ENCODE measurements around the gene WBP1L.
"Not testable (repeated sequence)": the region's sequence is repeated elsewhere in the genome, so short reads cannot be mapped to it uniquely, and the experiment has no call there.

Gene WBP1L

DNA sequence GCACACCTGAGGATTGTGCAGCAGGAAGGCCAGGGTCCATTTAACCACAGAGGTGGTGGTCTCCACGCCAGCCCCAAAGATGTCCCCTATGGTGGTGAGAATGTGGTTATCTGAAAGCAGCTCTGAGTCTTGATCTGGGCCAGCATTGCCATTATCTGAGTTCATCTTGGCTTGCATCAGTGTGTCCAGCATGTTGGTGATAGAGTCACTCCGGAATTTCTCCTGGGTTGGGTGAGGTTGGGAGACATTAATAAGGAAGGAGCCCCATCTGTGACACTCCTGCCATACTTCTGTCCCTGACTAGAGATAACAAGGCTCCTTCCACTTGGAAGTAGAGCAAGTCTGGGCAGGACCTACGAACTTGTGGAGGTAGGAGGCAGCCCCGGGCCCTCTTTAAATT lies 89.2 kb downstream of the WBP1L start:
- in situ Hi-C loops (cut with HindIII; ENCODE audit: low sequenced_read_pairs), result no loop called here

DNA sequence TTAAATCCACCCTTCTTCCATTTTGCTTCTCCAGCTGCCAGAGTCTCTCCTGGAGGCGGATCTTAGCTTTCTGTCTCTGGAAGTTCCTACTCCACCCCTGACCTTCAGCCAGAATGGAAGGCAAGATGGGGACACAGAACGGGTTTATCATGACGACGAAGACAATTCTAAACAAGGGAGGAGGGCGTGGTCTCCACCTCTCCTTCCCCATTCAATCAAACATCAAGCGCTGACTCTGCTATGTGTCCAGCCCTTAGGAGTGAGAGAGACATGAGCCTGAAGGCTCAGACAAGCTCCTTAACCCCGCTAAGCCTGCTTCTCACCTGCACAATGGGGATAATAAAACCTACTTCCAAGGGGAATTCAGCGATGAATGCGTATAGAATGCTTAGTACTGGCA lies 90.4 kb downstream of the WBP1L start:
- in situ Hi-C loops (cut with HindIII; ENCODE audit: low sequenced_read_pairs), result no loop called here

DNA sequence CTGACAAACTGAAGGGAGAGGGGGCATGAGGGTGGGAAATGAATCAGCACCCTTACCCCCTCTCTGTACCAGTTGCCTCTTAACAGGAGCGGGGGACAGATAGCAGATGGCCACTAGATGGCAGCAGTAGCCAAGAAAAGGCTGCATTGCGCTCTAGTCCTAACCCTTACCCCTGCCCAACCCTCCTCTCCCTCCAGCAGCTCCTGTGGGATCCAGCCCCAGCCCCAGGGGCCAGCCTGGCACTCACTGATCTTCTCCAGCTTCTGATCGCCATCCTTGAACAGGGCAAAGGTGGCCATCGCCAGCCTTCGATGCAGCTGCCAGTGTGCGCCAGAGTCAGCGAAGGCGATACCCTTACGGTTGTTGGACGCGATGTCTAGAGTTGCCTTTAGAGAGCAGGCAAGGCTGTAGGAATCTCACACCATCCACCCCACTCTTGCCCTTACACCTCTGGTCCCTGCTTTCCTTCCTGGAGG lies 91.3 kb downstream of the WBP1L start:
- in situ Hi-C loops (cut with HindIII; ENCODE audit: low sequenced_read_pairs), result no loop called here

DNA sequence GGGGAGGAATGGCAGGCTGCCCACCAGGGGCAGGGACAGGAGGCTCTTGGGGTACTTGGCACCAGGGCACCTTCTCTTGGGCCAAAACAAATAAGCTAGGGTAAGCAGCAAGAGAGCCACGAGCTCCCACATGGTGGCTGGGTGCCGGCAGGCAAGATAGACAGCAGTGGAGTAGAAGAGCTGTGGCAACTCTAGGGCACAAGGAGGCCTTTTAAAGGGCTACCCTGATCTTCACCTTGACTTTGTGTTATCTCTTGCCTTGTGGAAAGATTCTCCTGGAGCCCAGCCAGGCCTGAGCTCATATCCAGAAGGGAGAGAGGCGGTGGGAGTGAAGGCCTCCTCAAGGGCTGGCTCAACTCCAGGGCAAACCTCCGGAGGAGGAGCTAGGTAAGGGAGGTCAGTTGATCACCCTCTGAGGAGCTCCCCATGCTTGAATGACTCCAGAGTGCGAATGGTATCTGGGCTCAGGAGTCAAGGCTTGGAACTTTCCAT lies 93.5 kb downstream of the WBP1L start, which contains the start of gene CYP17A1:
Gene CYP17A1, minus strand, starts transcription at position 184 of the 492 bp plus-strand sequence. Its CDS starts 52 bp downstream, at position 132.
- in situ Hi-C loops (cut with HindIII; ENCODE audit: low sequenced_read_pairs), result no loop called here

DNA sequence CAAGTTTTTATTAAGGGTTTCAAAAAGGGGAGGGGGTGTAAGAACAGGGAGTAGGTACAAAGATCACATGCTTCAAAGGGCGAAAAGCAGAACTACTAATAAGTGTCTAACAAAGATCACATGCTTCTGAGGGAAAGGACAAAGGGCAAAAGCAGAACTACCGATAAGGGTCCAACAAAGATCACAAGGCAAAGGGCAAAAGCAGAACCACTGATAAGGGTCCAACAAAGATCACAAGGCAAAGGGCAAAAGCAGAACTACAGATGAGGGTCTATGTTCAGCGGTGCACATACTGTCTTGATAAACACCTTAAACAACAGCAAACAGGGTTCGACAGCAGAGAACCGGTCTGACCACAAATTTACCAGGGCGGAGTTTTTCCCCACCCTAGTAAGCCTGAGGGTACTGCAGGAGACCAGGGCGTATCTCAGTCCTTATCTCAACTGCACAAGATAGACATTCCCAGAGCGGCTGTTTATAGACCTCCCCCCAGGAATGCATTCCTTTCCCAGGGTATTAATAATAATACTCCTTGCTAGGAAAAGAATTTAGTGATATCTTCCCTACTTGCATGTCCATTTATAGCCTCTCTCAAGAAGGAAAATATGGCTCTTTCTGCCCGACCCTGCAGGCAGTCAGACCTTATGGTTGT lies 94.7 kb downstream of the WBP1L start:
- in situ Hi-C loops (cut with HindIII; ENCODE audit: low sequenced_read_pairs), result not testable (repeated sequence)

DNA sequence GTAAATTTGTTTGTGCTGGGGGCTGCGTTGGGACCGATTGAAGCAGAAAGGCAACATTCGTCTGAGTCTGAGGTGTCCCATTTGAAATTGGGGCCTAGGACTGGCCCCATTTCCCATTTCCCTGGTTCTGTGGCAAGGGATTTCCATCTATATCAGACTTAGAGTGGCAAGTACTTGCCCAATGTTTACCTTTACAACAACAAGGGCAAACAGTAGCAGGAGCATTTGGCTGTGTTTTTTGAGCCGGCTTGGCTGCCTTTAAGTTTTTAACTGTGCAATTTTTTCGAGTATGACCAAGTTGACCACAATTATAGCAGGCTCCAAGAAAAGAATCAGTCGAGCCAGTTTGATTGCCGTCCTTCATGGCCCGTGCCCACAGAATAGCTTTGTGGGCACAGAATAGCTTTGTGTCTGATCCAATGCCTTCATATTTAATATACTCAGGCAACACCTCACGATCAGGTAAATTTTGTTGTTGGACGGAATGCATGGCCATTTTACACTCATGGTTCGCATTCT lies 98.1 kb downstream of the WBP1L start:
- in situ Hi-C loops (cut with HindIII; ENCODE audit: low sequenced_read_pairs), result no loop called here

DNA sequence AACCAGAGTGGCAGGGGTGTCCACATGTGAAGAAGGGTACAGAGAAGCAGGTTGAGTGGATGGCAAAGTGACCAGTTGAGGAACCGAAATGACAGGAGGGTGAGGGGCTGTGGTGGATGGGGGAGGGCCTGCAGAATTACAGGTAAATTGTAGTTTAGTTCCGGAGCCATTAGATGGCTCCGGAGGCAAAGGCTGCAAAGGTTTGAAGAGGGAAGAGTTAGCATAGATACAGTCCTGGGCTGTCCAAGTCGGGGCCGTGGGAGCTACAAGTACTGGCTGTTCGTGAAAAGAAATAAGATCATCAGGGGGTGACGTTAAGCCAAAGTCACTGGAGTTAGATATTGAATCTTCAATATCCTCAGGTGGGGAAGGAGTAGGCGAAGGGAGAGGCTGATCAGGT lies 99.4 kb downstream of the WBP1L start:
- in situ Hi-C loops (cut with HindIII; ENCODE audit: low sequenced_read_pairs), result not testable (repeated sequence)

DNA sequence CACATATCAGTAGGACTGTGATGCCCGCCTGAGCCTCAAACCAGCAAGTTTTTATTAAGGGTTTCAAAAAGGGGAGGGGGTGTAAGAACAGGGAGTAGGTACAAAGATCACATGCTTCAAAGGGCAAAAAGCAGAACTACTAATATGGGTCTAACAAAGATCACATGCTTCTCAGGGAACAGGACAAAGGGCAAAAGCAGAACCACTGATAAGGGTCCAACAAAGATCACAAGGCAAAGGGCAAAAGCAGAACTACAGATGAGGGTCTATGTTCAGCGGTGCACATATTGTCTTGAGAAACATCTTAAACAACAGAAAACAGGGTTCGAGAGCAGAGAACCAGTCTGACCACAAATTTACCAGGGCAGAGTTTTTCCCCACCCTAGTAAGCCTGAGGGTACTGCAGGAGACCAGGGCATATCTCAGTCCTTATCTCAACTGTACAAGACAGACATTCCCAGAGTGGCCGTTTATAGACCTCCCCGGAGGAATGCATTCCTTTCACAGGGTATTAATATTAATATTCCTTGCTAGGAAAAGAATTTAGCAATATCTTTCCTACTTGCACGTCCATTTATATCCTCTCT lies 100.5 kb downstream of the WBP1L start:
- in situ Hi-C loops (cut with HindIII; ENCODE audit: low sequenced_read_pairs), result not testable (repeated sequence)

DNA sequence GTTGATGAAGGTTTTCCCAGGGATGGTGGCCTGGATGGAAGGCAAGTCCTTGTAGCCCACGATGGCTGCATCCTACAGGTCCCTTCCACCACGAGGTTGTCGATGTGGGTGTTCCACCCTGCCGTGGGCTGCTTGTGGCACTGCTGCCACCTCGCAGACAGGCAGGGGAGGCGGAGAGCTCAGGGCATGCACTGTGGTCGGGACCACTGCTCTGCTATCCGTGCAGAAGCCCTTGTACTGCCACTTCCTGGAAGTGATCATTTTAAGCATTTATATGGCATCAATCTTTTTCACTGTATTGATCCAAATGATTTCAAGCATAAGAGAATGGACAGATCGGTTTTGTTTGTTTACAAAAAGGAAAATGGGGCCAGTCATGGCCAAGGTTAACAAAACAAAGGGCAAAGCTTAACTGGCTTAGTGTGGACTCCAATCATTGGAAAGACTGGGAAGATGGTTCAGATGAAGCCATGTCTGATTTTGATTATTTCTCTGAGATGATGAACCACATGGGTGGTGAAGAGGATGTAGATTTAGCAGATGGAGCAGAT lies 101.7 kb downstream of the WBP1L start:
- in situ Hi-C loops (cut with HindIII; ENCODE audit: low sequenced_read_pairs), result no loop called here

DNA sequence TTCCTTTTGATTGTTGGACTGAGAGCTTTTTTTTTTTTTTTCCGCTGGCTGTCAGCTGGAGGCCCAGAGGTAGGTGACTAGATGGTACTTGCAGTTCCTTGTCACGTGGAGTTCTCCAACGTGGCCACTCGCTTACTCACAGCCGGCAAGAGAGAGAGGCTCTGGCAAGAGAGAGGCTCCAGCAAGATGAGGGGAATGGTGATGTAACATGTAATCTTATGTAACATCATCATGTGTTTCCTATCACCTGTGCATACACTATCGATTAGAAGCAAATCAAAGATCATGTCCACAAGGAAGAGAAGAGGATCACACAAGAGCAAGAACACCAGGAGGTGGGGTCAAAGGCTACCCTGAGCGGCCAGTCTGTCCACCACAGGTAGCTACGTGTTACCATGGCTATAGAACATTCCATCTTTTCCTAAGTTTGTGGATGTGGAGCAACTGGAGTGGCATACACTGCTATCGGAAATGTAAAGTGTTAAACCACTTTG lies 106.3 kb downstream of the WBP1L start:
- in situ Hi-C loops (cut with HindIII; ENCODE audit: low sequenced_read_pairs), result no loop called here

DNA sequence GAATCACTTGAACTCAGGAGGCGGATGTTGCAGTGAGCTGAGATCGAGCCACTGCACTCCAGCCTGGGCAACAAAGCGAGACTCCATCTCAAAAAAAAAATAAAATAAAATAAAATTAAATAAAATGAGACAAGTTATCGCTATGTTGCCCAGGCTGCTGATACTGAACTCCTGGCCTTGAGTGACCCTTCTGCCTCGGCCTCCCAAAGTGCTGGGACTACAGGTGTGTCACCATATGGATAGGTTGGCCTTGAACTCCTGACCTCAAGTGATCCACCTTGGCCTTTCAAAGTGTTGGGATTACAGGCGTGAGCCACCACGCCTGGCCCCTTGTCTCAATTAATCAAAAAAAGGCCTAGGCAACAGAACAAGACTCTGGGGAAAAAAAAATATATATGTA lies 109.5 kb downstream of the WBP1L start:
- in situ Hi-C loops (cut with HindIII; ENCODE audit: low sequenced_read_pairs), result not testable (repeated sequence)

DNA sequence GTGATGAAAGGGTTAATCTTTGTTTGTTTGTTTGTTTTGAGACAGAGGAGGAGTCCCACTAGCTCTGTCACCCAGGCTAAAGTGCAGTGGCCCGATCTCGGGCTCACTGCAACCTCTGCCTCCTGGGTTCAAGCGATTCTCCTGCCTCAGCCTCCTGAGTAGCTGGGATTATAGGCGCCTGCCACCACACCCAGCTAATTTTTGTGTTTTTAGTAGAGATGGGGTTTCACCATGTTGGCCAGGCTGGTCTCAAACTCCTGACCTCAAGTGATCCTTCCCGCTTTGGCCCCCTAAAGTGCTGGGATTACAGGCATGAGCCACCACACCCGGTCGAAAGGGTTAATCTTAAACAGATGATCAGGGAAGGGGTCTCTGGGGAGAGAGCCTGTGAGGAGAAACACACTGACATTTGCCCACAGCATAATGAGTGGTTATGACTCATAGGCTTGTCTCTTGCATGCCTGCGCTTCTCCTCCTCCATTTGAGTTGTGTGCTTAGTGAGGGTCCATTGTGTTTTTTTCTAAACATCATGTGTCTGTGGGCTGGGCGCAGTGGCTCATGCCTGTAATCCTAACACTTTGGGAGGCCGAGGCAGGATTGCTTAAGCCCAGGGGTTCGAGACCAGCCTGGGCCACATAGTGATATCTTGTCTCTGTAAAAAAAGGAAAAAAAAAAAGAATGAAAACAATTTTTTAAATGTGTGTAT lies 112.1 kb downstream of the WBP1L start:
- in situ Hi-C loops (cut with HindIII; ENCODE audit: low sequenced_read_pairs), result not testable (repeated sequence)

DNA sequence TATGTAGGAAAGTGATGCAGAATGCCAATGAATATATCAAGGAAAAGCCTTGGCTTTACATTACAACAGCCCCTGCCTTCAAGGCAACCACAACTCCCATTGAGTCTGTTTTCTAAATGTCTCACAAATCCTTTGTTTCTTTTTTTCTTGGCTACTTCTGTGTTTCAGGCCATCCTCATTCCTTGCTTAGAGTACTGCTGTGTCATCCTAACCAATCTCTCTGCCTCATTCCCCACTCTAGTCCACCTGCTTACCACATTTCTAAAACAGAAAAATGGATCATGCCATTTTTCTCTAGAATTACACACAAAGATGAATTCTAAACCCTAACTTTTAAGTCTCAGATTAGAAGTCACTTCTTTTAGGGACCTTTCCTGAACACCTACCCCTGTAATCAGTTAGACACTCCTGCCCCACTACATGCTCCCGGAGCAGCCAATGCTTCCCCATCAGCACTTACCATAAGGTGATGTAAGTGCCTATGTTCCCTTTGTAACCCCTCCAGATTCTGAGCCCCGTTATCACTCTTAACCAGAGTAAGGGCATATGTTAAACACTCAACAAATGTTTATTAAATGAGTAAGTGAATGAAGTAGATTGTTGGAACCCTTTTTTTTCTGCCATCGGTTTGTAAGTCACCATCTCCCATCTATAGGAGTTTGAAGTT lies 113.1 kb downstream of the WBP1L start:
- in situ Hi-C loops (cut with HindIII; ENCODE audit: low sequenced_read_pairs), result no loop called here

DNA sequence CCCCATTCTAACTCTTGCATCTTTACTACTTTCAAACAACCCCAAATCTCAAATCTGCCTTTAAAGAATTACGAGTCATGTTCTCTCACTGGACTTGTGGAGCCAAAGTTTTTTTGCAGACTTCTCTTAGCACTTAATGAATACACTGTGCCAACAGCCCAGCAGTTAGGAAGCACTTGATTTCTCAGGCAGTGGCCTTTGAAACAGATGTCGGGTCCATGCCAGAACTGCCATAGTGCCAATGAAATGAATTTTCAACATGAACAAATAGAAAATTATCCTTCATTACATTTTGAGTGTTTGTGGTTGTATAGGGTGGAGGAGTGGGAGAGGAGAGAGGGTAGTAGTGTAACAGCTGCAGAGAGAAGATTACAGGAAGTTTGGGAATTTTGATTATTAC lies 116.2 kb downstream of the WBP1L start:
- in situ Hi-C loops (cut with HindIII; ENCODE audit: low sequenced_read_pairs), result no loop called here

DNA sequence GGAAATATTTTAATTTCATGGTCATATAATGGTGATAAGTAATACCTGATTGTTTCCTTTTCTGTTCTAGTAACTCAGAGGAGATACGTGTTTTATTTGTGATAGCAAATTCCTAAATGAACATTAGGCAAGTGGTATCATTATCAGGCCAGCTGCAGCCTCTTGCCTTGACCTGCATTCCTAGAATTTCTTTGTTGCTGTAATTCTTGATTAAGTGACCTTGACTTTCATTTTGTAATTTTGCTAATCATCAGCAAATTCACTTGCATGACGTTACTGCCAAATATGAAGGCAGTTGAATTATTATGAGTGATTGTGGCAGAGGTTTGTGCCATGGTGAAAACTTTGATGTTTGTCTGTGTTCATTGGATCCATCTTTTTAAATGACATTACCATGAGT lies 119.9 kb downstream of the WBP1L start:
- in situ Hi-C loops (cut with HindIII; ENCODE audit: low sequenced_read_pairs), result no loop called here

DNA sequence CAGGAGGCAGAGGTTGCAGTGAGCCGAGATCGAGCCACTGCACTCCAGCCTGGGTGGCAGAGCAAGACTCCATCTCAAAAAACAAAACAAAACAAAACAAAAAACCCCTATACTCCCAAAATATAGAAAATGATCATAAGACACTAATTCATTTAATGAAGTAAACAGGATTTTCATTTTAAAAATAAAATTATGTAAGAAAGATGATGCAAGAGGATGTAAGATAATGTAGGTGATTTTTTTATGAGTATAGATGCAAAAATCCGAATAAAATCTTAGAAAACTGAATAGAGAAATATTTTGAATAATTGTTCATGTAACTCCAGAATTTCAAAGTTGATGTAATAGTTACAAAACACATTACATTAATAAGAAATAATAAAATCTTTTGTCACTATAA lies 121.9 kb downstream of the WBP1L start:
- in situ Hi-C loops (cut with HindIII; ENCODE audit: low sequenced_read_pairs), result no loop called here
